ENCODE data around the gene SNRNP25.
"Not testable (repeated sequence)": the region's sequence is repeated elsewhere in the genome, so short reads cannot be mapped to it uniquely, and the experiment has no call there.

The SNRNP25 gene
- total RNA-seq: 4.8 to 27.9 (median 5.4) reads per million in 3 experiments

DNA sequence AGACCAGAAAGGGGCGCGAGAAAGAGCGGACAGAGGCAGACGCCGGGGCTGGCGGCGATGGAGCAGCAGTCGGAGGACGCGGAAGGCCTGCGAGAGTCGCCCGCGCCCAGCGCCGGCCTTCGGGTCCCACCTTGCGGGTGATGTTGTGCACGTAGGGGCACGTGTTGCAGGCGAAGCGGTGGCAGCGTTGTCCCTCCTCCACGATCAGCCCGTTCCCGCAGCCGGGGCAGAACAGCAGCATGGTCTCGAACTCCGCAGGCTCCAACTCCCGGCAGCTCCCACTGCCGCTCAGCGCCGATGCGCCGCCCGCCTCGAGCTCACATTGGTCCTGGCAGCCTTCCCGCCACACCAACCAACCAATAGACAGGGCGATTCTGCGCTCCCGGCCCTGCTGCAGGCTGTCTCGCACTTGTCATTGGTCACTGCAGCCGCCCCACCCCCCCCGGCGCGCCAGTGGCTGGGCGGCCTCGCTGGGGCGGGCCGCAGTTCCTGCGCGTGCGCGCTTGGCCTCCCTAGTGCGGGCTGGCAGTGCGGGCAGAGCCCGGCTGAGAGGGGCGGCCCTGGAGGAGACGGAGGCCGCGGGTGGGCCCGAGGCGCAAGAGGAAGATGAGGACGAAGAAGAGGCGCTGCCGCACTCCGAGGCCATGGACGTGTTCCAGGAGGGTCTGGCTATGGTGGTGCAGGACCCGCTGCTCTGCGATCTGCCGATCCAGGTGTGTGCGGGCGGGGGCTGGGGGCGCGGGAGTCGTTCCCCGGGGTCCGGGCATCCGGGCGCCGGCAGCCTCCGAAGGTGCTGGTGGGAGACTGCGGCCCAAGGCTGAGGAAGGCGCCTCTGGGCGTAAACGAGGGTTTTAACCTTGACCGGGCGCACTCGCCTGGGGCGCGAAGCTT, at the start of gene SNRNP25, which contains the start of gene POLR3K:
TSS of gene SNRNP25 (plus strand) at position 483 of the 891 bp plus-strand sequence. CDS start at position 672, 189 bp downstream.
TSS of gene POLR3K (minus strand) at position 263 of the 891 bp plus-strand sequence. CDS start at position 241, 22 bp downstream.
- peak; percentile 96 for DNase-seq

DNA sequence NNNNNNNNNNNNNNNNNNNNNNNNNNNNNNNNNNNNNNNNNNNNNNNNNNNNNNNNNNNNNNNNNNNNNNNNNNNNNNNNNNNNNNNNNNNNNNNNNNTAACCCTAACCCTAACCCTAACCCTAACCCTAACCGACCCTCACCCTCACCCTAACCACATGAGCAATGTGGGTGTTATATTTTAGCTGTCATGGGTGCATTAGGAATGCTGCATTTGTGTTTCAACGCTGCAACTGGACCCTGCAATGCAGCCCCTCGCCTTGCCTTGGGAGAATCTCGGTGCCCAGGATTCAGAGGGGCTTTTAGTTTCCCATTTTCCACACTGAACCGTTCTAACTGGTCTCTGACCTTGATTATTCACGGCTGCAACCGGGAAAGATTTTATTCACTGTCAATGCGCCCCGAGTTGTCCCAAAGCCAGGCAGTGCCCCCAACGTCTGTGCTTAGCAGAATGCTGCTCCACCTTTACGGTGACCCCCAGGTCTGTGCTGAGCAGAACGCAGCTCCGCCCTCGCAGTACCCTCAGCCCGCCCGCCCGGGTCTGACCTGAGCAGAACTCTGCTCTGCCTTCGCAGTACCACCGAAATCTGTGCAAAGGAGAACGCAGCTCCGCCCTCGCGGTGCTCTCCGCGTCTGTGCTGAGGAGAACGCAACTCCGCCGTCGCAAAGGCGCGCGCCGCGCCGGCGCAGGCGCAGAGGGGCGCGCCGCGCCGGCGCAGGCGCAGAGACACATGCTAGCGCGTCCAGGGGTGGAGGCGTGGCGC, 43.5 kb upstream of the SNRNP25 start:
- no peak for DNase-seq

DNA sequence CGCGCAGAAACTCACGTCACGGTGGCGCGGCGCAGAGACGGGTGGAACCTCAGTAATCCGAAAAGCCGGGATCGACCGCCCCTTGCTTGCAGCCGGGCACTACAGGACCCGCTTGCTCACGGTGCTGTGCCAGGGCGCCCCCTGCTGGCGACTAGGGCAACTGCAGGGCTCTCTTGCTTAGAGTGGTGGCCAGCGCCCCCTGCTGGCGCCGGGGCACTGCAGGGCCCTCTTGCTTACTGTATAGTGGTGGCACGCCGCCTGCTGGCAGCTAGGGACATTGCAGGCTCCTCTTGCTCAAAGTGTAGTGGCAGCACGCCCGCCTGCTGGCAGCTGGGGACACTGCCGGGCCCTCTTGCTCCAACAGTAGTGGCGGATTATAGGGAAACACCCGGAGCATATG, 42.9 kb upstream of the SNRNP25 start:
- DNase-seq: peak; percentile 91

DNA sequence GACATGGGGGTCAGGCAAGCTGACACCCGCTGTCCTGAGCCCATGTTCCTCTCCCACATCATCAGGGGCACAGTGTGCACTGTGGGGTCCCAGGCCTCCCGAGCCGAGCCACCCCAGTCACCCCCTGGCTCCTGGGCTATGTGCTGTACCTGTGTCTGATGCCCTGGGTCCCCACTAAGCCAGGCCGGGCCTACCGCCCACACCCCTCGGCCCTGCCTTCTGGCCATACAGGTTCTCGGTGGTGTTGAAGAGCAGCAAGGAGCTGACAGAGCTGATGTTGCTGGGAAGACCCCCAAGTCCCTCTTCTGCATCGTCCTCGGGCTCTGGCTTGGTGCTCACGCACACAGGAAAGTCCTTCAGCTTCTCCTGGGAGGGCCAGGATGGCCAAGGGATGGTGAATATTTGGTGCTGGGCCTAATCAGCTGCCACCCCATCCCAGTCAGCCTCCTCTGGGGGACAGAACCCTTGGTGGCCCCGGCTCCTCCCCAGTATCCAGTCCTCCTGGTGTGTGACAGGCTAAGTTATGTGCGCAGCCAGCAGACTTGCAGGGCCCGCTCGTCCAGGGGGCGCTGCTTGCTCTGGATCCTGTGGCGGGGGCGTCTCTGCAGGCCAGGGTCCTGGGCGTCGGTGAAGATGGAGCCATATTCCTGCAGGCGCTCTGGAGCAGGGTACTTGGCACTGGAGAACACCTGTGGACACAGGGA, 36.4 kb upstream of the SNRNP25 start:
- not testable (repeated sequence) for DNase-seq

DNA sequence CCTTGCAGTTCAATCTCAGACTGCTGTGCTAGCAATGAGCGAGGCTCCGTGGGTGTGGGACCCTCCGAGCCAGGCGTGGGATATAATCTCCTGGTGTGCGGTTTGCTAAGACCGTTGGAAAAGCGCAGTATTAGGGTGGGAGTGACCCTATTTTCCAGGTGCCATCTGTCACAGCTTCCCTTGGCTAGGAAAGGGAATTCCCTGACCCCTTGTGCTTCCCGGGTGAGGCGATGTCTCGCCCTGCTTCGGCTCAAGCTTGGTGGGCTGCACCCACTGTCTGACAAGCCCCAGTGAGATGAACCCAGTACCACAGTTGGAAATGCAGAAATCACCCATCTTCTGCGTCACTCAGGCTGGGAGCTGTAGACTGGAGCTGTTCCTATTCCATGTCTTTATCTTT, 32.7 kb upstream of the SNRNP25 start:
- DNase-seq: not testable (repeated sequence)

DNA sequence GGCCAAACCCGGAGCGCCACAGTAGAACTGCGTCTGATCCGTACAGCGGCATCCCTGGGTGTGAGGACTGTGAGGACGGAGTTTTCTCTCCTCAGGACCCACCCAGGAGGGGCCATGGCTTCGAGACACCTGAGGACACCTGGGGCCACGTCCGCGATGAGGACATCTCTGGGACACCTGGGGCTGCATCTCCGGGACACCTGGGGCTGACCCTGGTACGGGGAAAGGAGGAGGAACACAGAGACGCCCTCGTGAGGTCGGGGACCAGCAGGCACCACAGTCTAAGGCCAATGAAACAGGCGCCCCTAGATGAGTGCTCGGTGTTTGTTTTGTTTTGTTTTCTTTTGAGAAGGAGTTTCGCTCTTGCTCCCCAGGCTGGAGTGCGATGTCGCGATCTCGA, 29.5 kb upstream of the SNRNP25 start:
- not testable (repeated sequence) for DNase-seq

DNA sequence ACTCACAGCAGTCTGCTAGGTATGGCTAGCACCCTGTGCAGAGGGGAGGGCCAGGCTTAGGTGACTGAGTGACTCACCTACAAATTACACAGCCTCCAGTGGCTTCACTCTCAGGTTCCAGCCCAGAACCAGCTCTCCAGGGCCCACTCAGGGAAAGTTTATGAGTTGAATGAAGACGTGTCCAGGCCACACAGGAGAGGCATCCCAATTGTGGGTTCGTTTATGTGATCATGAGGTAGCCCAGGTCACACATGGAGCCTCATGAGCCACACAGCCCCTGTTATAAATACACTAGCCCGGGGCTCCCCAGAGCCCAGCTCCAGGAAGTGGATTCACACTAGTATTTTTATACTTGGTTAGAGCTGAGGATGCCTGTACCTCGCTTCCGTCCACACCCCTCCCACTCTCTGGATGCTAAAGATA, 27.7 kb upstream of the SNRNP25 start:
- DNase-seq: not testable (repeated sequence)

DNA sequence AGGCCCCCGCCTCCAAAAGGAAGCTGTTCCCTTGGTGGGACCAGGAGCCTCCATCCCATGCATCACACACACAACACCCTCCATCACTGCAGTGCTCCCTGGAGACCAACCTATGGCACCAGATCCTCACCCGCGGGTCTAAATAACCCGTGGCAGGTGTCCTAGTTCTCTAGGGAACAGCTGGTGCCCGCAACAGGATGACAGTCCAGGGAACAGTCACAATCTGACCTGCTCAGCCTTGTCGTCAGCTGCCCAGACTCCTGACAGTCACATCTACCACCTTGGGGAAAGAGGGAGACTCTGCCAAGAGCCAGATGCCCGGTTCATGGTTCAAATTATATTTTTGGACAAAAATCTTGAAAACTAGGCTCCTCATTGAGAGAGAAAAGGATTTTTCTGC, 23.0 kb upstream of the SNRNP25 start:
- not testable (repeated sequence) for DNase-seq

DNA sequence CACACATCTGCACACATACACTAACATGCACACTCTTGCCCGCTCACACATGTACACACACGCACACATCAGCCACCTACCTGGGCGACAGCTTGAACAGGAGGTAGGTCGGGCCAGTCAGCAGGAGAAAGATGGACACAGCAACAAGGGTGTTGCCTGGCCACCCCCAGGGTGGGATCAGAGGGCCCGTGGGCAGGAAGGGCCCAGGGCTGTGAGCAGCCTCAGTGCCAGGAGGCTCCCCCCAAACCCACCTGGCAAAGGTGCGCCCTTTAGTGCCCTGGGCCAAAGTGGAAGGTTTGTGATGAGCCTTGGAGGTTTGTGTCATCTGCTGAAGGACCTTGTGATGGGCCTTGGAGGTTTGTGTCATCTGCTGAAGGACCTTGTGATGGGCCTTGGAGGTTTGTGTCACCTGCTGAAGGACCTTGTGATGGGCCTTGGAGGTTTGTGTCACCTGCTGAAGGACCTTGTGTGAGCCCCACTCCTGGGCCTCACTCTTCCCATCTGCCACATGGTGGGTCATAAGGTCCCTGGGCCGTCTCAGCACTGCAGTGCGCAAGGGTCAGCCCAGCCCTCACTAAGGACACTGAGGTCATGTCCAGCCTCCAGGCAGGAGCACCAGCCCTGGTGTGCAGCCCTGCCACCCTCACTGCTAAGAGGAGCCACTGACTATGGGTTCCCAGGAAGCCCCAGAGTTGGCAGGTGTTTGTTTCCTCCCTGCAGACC, 20.3 kb upstream of the SNRNP25 start:
- DNase-seq: not testable (repeated sequence)

DNA sequence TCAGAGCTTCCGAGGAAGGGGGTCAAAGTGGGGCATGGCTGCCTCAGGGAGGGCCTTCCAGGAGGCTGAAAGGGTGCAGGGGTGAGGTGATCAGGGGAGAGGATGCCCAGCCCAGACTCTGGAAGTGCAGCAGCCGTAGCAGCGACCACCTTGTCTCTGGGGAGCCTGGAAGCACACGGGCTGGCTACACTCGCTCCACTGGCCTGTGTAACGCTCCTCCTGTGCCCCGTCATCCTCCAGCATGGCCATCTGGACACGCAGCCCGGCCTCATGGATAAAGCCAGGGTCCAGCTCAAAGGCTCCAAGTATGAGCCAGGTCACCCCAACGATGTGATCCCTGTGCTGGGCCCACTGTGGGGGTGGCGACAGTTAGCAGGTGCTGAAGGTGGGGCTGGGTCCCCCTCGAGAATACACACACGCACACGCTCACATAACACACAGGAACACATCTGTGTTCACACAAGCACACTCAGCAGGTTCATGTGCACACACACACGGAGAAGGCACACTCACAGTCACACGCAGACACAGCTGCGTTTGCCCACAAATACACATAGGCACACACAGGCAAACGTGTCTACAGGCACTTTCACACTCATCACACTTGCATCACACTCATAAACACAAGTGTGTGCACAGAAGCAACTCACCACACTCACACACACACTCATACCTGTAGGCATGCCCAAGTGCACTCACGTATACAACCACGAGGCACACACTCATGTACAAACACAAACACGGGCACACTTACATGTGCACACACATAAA, 19.6 kb upstream of the SNRNP25 start:
- DNase-seq: no peak

DNA sequence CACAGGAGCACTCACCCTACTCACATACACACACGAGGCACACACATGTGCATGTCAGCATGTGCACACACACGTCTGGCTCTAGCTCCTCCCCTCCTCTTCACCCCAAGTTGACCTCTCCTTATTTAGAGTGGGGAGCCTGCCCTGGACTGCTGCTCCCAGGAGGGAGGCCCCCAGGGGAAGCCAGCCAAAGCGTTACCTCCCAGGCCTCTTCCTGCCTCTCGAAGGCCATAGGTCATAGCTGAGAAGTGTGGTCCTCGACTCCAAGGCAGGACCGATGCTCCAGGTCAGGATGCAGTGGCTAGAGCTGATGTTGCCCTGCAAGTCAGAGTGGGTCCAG, 19.0 kb upstream of the SNRNP25 start:
- DNase-seq: no peak

DNA sequence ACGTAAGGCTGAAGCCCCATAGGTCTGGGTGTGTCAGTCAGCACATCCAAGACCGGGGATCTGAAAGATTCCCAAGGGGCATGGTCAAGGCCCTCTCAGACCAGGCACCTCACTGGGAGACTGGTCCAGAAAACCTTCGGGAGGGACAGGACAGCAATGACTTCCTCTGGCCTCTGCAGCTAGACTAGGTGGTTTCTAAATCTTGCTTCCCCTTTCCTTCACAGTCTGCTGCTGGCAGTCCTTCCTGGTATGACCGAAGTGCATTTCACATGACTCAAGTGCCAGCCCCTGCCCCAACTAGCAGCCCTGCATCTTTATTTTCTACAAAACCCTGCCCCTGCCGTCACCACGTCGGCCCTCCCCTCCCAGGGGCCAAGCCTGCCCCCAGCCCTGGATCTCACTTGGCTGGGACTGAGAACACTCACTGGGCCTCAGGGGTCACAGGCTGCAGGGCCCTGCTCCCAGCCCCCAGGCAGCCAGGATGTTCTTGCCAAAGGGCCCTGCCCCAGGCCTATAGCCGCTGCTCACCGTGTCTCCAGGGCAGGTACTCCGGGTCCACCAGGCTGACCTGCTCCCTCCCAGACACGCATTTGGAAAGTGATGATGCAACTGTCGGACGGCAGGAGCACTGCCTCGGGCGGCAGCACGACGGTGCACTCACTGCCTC, 18.5 kb upstream of the SNRNP25 start:
- no peak for DNase-seq

DNA sequence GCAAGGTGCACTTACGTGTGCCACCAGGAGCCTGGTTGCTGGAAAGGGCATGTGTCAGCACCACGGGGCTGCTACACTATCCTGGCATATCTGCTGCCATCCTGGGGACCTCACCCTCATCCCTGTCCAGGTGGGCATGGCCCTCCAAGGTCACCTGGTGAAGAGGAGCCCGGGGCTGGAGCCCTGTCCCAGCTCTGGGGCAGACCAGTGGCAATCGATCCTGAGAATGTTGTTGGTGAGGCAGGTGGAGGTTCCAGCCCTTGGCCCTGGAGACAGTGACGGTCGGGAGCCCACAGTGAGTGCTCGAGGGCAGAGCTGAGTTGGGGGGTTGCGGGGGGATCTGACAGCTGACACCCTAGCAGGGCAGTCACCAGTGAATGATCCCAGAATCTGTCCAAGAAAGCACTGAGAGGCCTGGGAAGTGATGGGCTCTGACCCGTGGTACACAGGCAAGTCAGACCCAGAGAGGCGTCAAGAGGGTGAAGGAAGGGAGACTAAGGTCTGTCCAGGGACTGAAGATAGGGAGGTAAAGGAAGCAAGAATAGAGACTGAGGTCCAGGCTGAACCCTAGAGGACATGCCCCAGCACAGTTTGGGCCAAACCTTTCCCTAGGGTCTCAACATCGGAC, 17.8 kb upstream of the SNRNP25 start:
- DNase-seq: no peak

DNA sequence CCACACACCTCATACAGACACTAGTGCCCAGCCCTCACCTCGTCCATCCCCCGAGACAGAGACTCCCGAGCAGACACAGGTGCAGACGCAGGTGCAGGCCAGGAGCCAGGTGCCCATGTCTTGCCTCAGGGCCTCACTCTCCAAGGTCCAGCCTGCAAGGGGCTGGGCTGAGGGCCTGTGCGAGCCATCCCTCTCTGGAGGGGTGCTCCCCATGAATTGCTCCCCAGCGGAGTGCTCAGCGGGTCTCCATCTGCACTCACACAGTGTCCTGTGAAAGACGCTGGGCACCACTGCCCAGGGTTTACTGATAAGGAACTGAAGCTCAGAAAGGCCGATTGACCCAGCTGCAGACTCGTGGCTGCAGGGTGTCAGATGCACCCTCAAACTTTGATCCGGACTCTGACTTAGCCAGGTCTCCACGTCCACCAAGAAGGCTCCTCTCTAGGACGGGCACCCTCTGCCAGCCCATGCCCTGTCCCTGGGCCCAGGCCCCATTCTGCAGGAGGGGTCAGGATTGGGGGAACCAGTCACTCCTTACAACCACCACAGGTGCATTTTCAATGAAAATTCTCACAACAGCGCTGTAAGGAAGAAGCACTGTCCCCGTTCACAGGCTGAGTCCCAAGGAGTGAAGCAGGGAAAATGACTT, 17.2 kb upstream of the SNRNP25 start:
- DNase-seq: no peak

DNA sequence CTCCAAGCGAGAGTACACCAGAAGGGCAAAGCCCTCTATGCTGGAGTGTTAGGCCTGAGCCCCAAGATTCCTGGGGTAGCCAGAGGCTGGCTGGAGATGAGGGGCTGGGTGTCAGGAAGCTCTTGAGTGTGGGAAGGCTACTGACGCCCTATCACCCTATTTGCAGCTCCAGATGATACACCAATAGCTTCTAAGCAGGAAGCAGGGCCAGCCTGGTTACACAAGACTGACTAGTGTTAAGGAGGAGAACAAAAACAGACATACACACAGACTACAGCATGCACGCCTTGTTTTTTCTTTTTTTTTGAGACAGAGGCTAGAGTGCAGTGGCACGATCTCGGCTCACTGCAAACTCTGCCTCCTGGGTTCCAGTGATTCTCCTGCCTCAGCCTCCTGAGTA, 16.1 kb upstream of the SNRNP25 start:
- no peak for DNase-seq

DNA sequence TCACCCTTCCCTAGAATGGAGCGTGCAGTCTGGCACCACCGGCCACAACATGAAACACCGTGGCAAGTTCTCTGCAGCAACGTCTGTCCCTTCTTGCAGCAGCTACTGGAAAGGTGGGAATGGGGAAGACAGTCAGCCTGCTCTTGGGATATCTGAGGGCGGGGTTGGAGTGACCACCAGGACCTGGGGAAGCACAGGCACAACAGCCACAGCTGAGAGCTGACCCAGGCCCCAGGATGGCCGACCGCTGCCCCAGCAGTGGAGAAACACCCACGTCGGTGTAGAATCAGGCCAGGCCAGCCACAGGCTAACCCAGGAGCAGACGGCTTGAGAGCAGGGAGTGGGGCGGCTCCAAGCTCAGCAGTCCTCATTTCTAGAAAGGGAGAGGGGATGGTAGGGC, 15.4 kb upstream of the SNRNP25 start:
- DNase-seq: not testable (repeated sequence)

DNA sequence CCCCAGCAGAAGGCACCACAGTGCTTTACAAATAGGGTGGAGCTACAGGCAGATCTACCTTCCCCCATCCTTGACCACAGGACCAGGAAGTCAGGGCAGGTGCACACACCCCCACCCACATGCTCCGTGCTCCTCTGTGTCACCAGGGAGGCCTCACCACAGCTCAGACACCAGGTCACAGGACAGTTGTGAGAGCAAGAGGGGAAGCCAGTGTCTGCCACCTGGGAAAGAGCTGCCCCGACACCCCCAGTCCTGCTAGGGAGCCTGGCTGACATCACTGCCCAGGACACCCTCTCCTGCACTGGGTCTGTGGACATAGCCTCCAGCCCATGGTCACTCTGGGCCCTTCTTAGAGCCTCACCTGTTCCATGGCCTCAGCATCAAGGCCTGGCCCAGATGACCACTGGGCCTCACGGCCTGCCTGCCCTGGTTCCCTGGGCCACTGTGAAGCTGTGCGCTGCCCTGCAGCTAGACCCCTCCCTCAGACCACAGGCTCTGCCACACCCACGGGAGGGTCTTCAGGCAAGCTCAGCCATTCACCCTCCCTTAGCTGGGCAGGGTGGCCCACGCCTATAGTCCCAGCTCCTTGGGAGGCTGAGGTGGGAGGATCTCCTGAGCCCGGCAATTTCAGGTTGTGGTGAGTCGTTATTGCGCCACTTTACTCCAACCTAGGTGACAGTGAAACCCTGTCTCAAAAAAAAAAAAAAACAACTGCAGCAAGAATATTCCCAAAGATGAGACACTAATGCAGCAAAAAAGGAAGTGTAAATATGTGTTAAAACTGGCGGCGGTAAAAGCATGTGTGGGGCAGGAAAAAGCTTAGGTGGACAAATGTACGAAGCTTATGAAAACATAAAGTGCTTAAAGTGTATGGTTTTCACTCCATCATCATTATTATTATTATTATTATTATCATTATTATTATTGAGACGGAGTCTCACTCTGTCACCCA, 14.4 kb upstream of the SNRNP25 start:
- DNase-seq: peak; percentile 49

DNA sequence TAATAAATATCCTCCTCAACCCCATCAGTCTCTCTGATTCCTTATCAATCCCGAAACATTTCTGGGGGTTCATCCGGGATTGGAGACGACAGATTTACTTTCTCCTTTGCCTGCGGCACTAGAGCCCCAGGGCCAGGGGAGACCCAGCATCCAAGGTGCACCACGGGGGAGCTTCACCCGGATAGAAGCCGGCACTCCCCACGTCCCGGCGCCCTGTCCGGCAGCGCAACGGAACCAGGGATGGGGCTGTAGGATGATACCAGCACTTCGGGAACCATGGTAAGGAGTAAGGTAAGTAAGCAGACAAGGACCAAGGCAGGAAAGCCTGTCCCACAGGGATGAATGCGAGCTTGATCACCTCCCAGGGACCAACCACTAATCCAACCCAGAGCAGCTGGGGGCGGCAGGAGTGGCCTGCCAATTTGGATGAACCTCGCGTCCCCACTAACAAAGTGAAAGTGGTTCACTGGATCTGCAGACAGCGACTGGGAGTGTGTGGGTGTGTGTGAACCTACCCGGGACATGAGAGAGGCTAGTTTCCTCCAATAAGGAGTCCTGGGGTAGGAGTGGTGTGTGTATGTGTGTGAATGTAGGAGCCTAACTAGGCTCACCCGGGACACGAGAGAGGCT, 12.1 kb upstream of the SNRNP25 start:
- DNase-seq: no peak

Data from central memory CD4-positive, alpha-beta T cell (primary cell).